Common myeloid progenitor, CD34-positive (primary cell): ENCODE results near the gene AGAP4.
"Not testable (repeated sequence)": the region's sequence is repeated elsewhere in the genome, so short reads cannot be mapped to it uniquely, and the experiment has no call there.

Experiments used
- CTCF ChIA-PET: fragments of 350-600 bp; sonication (Branson Sonifier 250); formaldehyde crosslinking; loops from one replicate; lab custom pipeline; 2021; ENCODE audit warnings: antibody characterized with exemption; lab: Charles Lee
- POLR2A ChIA-PET: fragments of 350-600 bp; sonication (Branson Sonifier 250); formaldehyde crosslinking; loops from one replicate; lab custom pipeline; 2021; ENCODE audit warnings: antibody characterized with exemption; lab: Charles Lee
- DNase-seq, 3 donors: peaks; one replicate each; pipeline versions ENCODE4 v3.0.0 to v3.0.0-alpha.2; 2013
- H3K27ac ChIP-seq, 2 experiments: 1 replicate in 1 of 2; 2 replicates in 1 of 2; pipeline ENCODE4 v1.7.0; 2013; ENCODE audit warnings: inconsistent platforms in 2 of 2, low read length in 2 of 2, mild to moderate bottlenecking in 2 of 2, low read depth in 1 of 2, moderate library complexity in 1 of 2; ENCODE audit not compliant: severe bottlenecking in 2 of 2, insufficient read depth in 1 of 2, poor library complexity in 1 of 2
- H3K27me3 ChIP-seq, 5 experiments: replicated peaks in 2 of 5; 1 replicate in 3 of 5; 2 replicates in 2 of 5; pipeline versions ENCODE4 v1.6.1 to v1.7.0; 2013; ENCODE audit warnings: low read length in 4 of 5, mild to moderate bottlenecking in 2 of 5, moderate library complexity in 2 of 5, inconsistent platforms in 1 of 5; ENCODE audit not compliant: insufficient read depth in 5 of 5, control insufficient read depth in 4 of 5
- H3K36me3 ChIP-seq, 4 experiments: 1 replicate in 2 of 4; 2 replicates in 2 of 4; pipeline versions ENCODE4 v1.6.1 to v1.7.0; 2013; ENCODE audit warnings: low read length in 3 of 4, control low read depth in 1 of 4, mild to moderate bottlenecking in 1 of 4; ENCODE audit not compliant: control insufficient read depth in 4 of 4, insufficient read depth in 4 of 4
- H3K4me1 ChIP-seq, 4 experiments: 1 replicate in 3 of 4; 2 replicates in 1 of 4; pipeline versions ENCODE4 v1.6.1 to v1.7.1; 2013; ENCODE audit warnings: low read length in 3 of 4, mild to moderate bottlenecking in 3 of 4, control low read depth in 1 of 4, inconsistent platforms in 1 of 4, moderate library complexity in 1 of 4; ENCODE audit not compliant: control insufficient read depth in 4 of 4, insufficient read depth in 4 of 4; ENCODE audit errors: control extremely low read depth in 1 of 4
- H3K4me3 ChIP-seq, 7 experiments: 1 replicate in 4 of 7; 2 replicates in 3 of 7; pipeline versions ENCODE4 v1.5.1 to v1.7.0; 2013; ENCODE audit warnings: mild to moderate bottlenecking in 7 of 7, low read length in 6 of 7, moderate library complexity in 6 of 7, inconsistent platforms in 2 of 7, low read depth in 2 of 7, control low read depth in 1 of 7; ENCODE audit not compliant: insufficient read depth in 4 of 7, control insufficient read depth in 1 of 7; ENCODE audit errors: extremely low read depth in 1 of 7
- H3K9me3 ChIP-seq, 5 experiments: 1 replicate in 4 of 5; 2 replicates in 1 of 5; pipeline versions ENCODE4 v1.6.1 to v1.7.1; 2013; ENCODE audit warnings: low read length in 4 of 5, mild to moderate bottlenecking in 2 of 5, inconsistent platforms in 1 of 5, low read depth in 1 of 5, moderate library complexity in 1 of 5; ENCODE audit not compliant: control insufficient read depth in 4 of 5, insufficient read depth in 2 of 5; ENCODE audit errors: control extremely low read depth in 1 of 5
- WGBS: methylation state at CpG from one replicate; pipeline ENCODE4 v1.1.5; 2013; ENCODE audit not compliant: insufficient coverage; 5-methylcytosine and 5-hydroxymethylcytosine counted together

Gene AGAP4

GRCh38 chr10:45857931-45858330 is 10.6 kb upstream of the AGAP4 start:
- H3K27me3 ChIP-seq, CTCF ChIA-PET, H3K36me3 ChIP-seq, H3K4me1 ChIP-seq, H3K27ac ChIP-seq, DNase-seq, POLR2A ChIA-PET, H3K9me3 ChIP-seq, H3K4me3 ChIP-seq: not testable (repeated sequence)
- 100% methylated on average over 2 of the region's 4 CpGs for WGBS

- H3K36me3 ChIP-seq, POLR2A ChIA-PET, CTCF ChIA-PET, H3K27me3 ChIP-seq, H3K9me3 ChIP-seq, H3K4me1 ChIP-seq, H3K4me3 ChIP-seq, H3K27ac ChIP-seq: not testable (repeated sequence)
- no CpG with 5 or more reads among the region's 3 CpGs for WGBS
- peak in 1 of 3 donors; percentile 34 for DNase-seq
These were observed 1.2 kb upstream of the AGAP4 start for GRCh38 chr10:45848467-45848866.

- H3K9me3 ChIP-seq, POLR2A ChIA-PET, H3K27me3 ChIP-seq, H3K27ac ChIP-seq, DNase-seq, H3K36me3 ChIP-seq, H3K4me1 ChIP-seq, CTCF ChIA-PET, H3K4me3 ChIP-seq: not testable (repeated sequence)
- WGBS, result no CpG with 5 or more reads among the region's 2 CpGs
These were observed 24.4 kb downstream of the AGAP4 start for GRCh38 chr10:45822918-45823317.

GRCh38 chr10:45820107-45820830 is 27.0 kb downstream of the AGAP4 start:
- DNase-seq, H3K4me3 ChIP-seq, H3K4me1 ChIP-seq, H3K9me3 ChIP-seq, H3K36me3 ChIP-seq, H3K27ac ChIP-seq, POLR2A ChIA-PET, H3K27me3 ChIP-seq, CTCF ChIA-PET: not testable (repeated sequence)
- WGBS, result 74% methylated on average over 4 of the region's 6 CpGs

GRCh38 chr10:45819552-45819951 is 27.7 kb downstream of the AGAP4 start:
- no peaks in the 10 kb centered on the region for H3K27me3 ChIP-seq
- WGBS, result 81% methylated on average over 4 of the region's 9 CpGs
- DNase-seq, result no peak
- CTCF ChIA-PET, result no interaction called here
- H3K4me1 ChIP-seq, result no peaks in the 10 kb centered on the region
- H3K9me3 ChIP-seq, result peaks cover 0 to 8% (median 6%) of the 10 kb centered on the region in 5 experiments
- POLR2A ChIA-PET, result no interaction called here
- H3K4me3 ChIP-seq, result no peak overlapping the region
- no peaks in the 10 kb centered on the region for H3K36me3 ChIP-seq
- no peak overlapping the region for H3K27ac ChIP-seq

GRCh38 chr10:45817912-45818311 is 29.4 kb downstream of the AGAP4 start:
- ChIA-PET POLR2A (no interaction called here), CTCF (no interaction called here)
- no peak overlapping the region for H3K4me3 ChIP-seq
- peaks cover 0 to 8% (median 6%) of the 10 kb centered on the region in 5 experiments for H3K9me3 ChIP-seq
- H3K27me3 ChIP-seq, result no peaks in the 10 kb centered on the region
- no peak for DNase-seq
- no peaks in the 10 kb centered on the region for H3K4me1 ChIP-seq
- H3K27ac ChIP-seq, result no peak overlapping the region
- WGBS, result 100% methylated on average over 3 of the region's 3 CpGs
- no peaks in the 10 kb centered on the region for H3K36me3 ChIP-seq

- no peaks in the 10 kb centered on the region for H3K27me3 ChIP-seq
- no peaks in the 10 kb centered on the region for H3K4me1 ChIP-seq
- no peak overlapping the region for H3K4me3 ChIP-seq
- no peak overlapping the region for H3K27ac ChIP-seq
- H3K9me3 ChIP-seq, result peaks cover 0 to 8% (median 6%) of the 10 kb centered on the region in 5 experiments
- ChIA-PET POLR2A (no interaction called here), CTCF (no interaction called here)
- WGBS, result 98% methylated on average over 6 of the region's 7 CpGs
- H3K36me3 ChIP-seq, result no peaks in the 10 kb centered on the region
- DNase-seq, result no peak
These were observed 30.0 kb downstream of the AGAP4 start for GRCh38 chr10:45817130-45817859.
